GM18868 (cell line): ENCODE data around the gene LUZP1.

ENCODE experiments used
- ATAC-seq: cut with Tn5 transposase; IDR thresholded peaks from one replicate; pipeline ENCODE4 v1.9.1; 2021; ENCODE audit warnings: mild to moderate bottlenecking, moderate library complexity; ENCODE audit not compliant: unreplicated experiment

The LUZP1 gene

DNA sequence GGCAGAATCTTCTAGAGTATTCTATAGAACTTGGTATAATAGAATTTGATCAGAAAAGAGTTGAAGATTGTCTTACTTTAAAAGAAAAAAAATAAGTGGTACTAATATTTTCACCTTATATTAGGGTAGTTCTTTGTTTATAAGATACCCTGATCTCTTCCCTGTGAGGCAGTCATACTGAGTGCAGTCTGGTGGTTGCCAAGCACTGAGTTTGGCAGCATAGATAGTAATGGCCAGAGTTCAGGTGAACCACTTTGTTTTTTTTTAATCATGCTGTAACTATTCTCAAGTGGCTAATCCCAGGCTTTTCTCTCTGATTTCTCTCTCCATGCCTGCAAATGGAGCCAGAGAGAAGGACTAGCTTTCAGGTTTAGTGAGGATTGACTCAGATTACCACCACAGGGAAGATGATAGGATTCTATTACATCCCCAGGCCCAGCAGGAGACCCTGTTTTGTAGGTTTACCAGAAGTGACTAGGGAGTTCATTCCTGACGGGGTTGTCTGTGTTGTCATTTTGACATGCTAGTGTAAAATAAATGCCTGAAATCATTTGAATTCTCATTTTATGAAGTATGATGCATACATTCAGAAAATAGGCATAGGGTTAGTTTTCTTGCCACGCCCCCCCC lies 132.7 kb downstream of the LUZP1 start:
- no peak for ATAC-seq
